ENCODE measurements around the gene CHST8. TPM values are rescaled to one million over a fixed set of nuclear protein-coding genes. Genes with fewer than 3 reads are reported as not detected.

The CHST8 gene
- total and polyA plus RNA-seq, 2 donors = 0.23 to 0.47 TPM

- Histone ChIP-seq H3K9me3 (ENCODE audit: control insufficient read depth in 2 of 2, insufficient read depth in 1 of 2, low read length in 1 of 2) (no peaks in the 10 kb centered on the region), H3K4me3 (ENCODE audit: low read length in 2 of 2) (no peak overlapping the region), H3K4me1 (ENCODE audit: control insufficient read depth in 2 of 2, insufficient read depth in 2 of 2, low read length in 2 of 2) (no peaks in the 10 kb centered on the region), H3K36me3 (ENCODE audit: control insufficient read depth in 2 of 2, insufficient read depth in 2 of 2, low read length in 1 of 2) (no peaks in the 10 kb centered on the region), H3K27ac (ENCODE audit: low read depth in 1 of 2, low read length in 1 of 2) (no peak overlapping the region), H3K27me3 (ENCODE audit: control insufficient read depth in 2 of 2, insufficient read depth in 1 of 2, low read length in 1 of 2) (peaks cover 4 to 21% of the 10 kb centered on the region in 2 donors)
- DNase-seq (ENCODE audit: low read depth in 6 of 9, low spot score in 9 of 9) = no peak
- WGBS = 75% methylated on average over 3 of the region's 3 CpGs
Measured at GRCh38 chr19:33681081-33681680, 59.4 kb downstream of the CHST8 start.

- 22% methylated on average over 24 of the region's 24 CpGs for WGBS
- no peaks in the 10 kb centered on the region for H3K4me1 ChIP-seq (ENCODE audit: control insufficient read depth in 2 of 2, insufficient read depth in 2 of 2, low read length in 2 of 2)
- H3K27me3 ChIP-seq (ENCODE audit: control insufficient read depth in 2 of 2, insufficient read depth in 1 of 2, low read length in 1 of 2) = peaks cover 4 to 21% of the 10 kb centered on the region in 2 donors
- peak in 3 of 9 donors; percentile 4 to 13 (median 11) for DNase-seq (ENCODE audit: low read depth in 6 of 9, low spot score in 9 of 9)
- H3K9me3 ChIP-seq (ENCODE audit: control insufficient read depth in 2 of 2, insufficient read depth in 1 of 2, low read length in 1 of 2) = no peaks in the 10 kb centered on the region
- H3K4me3 ChIP-seq (ENCODE audit: low read length in 2 of 2) = no peak overlapping the region
- H3K27ac ChIP-seq (ENCODE audit: low read depth in 1 of 2, low read length in 1 of 2) = no peak overlapping the region
- no peaks in the 10 kb centered on the region for H3K36me3 ChIP-seq (ENCODE audit: control insufficient read depth in 2 of 2, insufficient read depth in 2 of 2, low read length in 1 of 2)
Measured at GRCh38 chr19:33683881-33684537, 62.3 kb downstream of the CHST8 start.

GRCh38 chr19:33684538-33685232, 62.9 kb downstream of the CHST8 start:
- no peaks in the 10 kb centered on the region for H3K36me3 ChIP-seq (ENCODE audit: control insufficient read depth in 2 of 2, insufficient read depth in 2 of 2, low read length in 1 of 2)
- no peak overlapping the region for H3K4me3 ChIP-seq (ENCODE audit: low read length in 2 of 2)
- peaks cover 4 to 21% of the 10 kb centered on the region in 2 donors for H3K27me3 ChIP-seq (ENCODE audit: control insufficient read depth in 2 of 2, insufficient read depth in 1 of 2, low read length in 1 of 2)
- H3K27ac ChIP-seq (ENCODE audit: low read depth in 1 of 2, low read length in 1 of 2) = no peak overlapping the region
- H3K4me1 ChIP-seq (ENCODE audit: control insufficient read depth in 2 of 2, insufficient read depth in 2 of 2, low read length in 2 of 2) = no peaks in the 10 kb centered on the region
- H3K9me3 ChIP-seq (ENCODE audit: control insufficient read depth in 2 of 2, insufficient read depth in 1 of 2, low read length in 1 of 2) = no peaks in the 10 kb centered on the region
- WGBS = 38% methylated on average over 42 of the region's 42 CpGs
- DNase-seq (ENCODE audit: low read depth in 6 of 9, low spot score in 9 of 9) = no peak

GRCh38 chr19:33685541-33685940, 63.8 kb downstream of the CHST8 start:
- H3K27ac ChIP-seq (ENCODE audit: low read depth in 1 of 2, low read length in 1 of 2) = no peak overlapping the region
- DNase-seq (ENCODE audit: low read depth in 6 of 9, low spot score in 9 of 9) = no peak
- H3K4me3 ChIP-seq (ENCODE audit: low read length in 2 of 2) = no peak overlapping the region
- H3K9me3 ChIP-seq (ENCODE audit: control insufficient read depth in 2 of 2, insufficient read depth in 1 of 2, low read length in 1 of 2) = no peaks in the 10 kb centered on the region
- WGBS = 87% methylated on average over 6 of the region's 6 CpGs
- peaks cover 4 to 21% of the 10 kb centered on the region in 2 donors for H3K27me3 ChIP-seq (ENCODE audit: control insufficient read depth in 2 of 2, insufficient read depth in 1 of 2, low read length in 1 of 2)
- no peaks in the 10 kb centered on the region for H3K4me1 ChIP-seq (ENCODE audit: control insufficient read depth in 2 of 2, insufficient read depth in 2 of 2, low read length in 2 of 2)
- no peaks in the 10 kb centered on the region for H3K36me3 ChIP-seq (ENCODE audit: control insufficient read depth in 2 of 2, insufficient read depth in 2 of 2, low read length in 1 of 2)

- 86% methylated on average over 8 of the region's 8 CpGs for WGBS
- Histone ChIP-seq H3K27me3 (ENCODE audit: control insufficient read depth in 2 of 2, insufficient read depth in 1 of 2, low read length in 1 of 2) (peaks cover 4 to 21% of the 10 kb centered on the region in 2 donors), H3K36me3 (ENCODE audit: control insufficient read depth in 2 of 2, insufficient read depth in 2 of 2, low read length in 1 of 2) (no peaks in the 10 kb centered on the region), H3K27ac (ENCODE audit: low read depth in 1 of 2, low read length in 1 of 2) (no peak overlapping the region), H3K4me3 (ENCODE audit: low read length in 2 of 2) (no peak overlapping the region), H3K4me1 (ENCODE audit: control insufficient read depth in 2 of 2, insufficient read depth in 2 of 2, low read length in 2 of 2) (no peaks in the 10 kb centered on the region), H3K9me3 (ENCODE audit: control insufficient read depth in 2 of 2, insufficient read depth in 1 of 2, low read length in 1 of 2) (no peaks in the 10 kb centered on the region)
- DNase-seq (ENCODE audit: low read depth in 6 of 9, low spot score in 9 of 9) = no peak
Measured at GRCh38 chr19:33686262-33686661, 64.5 kb downstream of the CHST8 start.

GRCh38 chr19:33686687-33687480, 65.1 kb downstream of the CHST8 start:
- no peaks in the 10 kb centered on the region for H3K4me1 ChIP-seq (ENCODE audit: control insufficient read depth in 2 of 2, insufficient read depth in 2 of 2, low read length in 2 of 2)
- peaks cover 4 to 21% of the 10 kb centered on the region in 2 donors for H3K27me3 ChIP-seq (ENCODE audit: control insufficient read depth in 2 of 2, insufficient read depth in 1 of 2, low read length in 1 of 2)
- H3K4me3 ChIP-seq (ENCODE audit: low read length in 2 of 2) = no peak overlapping the region
- DNase-seq (ENCODE audit: low read depth in 6 of 9, low spot score in 9 of 9) = no peak
- H3K36me3 ChIP-seq (ENCODE audit: control insufficient read depth in 2 of 2, insufficient read depth in 2 of 2, low read length in 1 of 2) = no peaks in the 10 kb centered on the region
- 88% methylated on average over 24 of the region's 24 CpGs for WGBS
- H3K27ac ChIP-seq (ENCODE audit: low read depth in 1 of 2, low read length in 1 of 2) = no peak overlapping the region
- no peaks in the 10 kb centered on the region for H3K9me3 ChIP-seq (ENCODE audit: control insufficient read depth in 2 of 2, insufficient read depth in 1 of 2, low read length in 1 of 2)

GRCh38 chr19:33687481-33688170, 65.9 kb downstream of the CHST8 start:
- Histone ChIP-seq H3K27ac (ENCODE audit: low read depth in 1 of 2, low read length in 1 of 2) (no peak overlapping the region), H3K27me3 (ENCODE audit: control insufficient read depth in 2 of 2, insufficient read depth in 1 of 2, low read length in 1 of 2) (peaks cover 4 to 21% of the 10 kb centered on the region in 2 donors), H3K36me3 (ENCODE audit: control insufficient read depth in 2 of 2, insufficient read depth in 2 of 2, low read length in 1 of 2) (no peaks in the 10 kb centered on the region), H3K9me3 (ENCODE audit: control insufficient read depth in 2 of 2, insufficient read depth in 1 of 2, low read length in 1 of 2) (no peaks in the 10 kb centered on the region), H3K4me3 (ENCODE audit: low read length in 2 of 2) (no peak overlapping the region), H3K4me1 (ENCODE audit: control insufficient read depth in 2 of 2, insufficient read depth in 2 of 2, low read length in 2 of 2) (no peaks in the 10 kb centered on the region)
- no peak for DNase-seq (ENCODE audit: low read depth in 6 of 9, low spot score in 9 of 9)
- 82% methylated on average over 17 of the region's 17 CpGs for WGBS

- Histone ChIP-seq H3K4me1 (ENCODE audit: control insufficient read depth in 2 of 2, insufficient read depth in 2 of 2, low read length in 2 of 2) (no peaks in the 10 kb centered on the region), H3K36me3 (ENCODE audit: control insufficient read depth in 2 of 2, insufficient read depth in 2 of 2, low read length in 1 of 2) (no peaks in the 10 kb centered on the region), H3K27ac (ENCODE audit: low read depth in 1 of 2, low read length in 1 of 2) (no peak overlapping the region), H3K4me3 (ENCODE audit: low read length in 2 of 2) (no peak overlapping the region), H3K9me3 (ENCODE audit: control insufficient read depth in 2 of 2, insufficient read depth in 1 of 2, low read length in 1 of 2) (no peaks in the 10 kb centered on the region), H3K27me3 (ENCODE audit: control insufficient read depth in 2 of 2, insufficient read depth in 1 of 2, low read length in 1 of 2) (peaks cover 4 to 21% of the 10 kb centered on the region in 2 donors)
- DNase-seq (ENCODE audit: low read depth in 6 of 9, low spot score in 9 of 9) = no peak
- 83% methylated on average over 12 of the region's 12 CpGs for WGBS
Measured at GRCh38 chr19:33688171-33688992, 66.6 kb downstream of the CHST8 start.
